ENCODE data around the gene TRPM3.

DNA sequence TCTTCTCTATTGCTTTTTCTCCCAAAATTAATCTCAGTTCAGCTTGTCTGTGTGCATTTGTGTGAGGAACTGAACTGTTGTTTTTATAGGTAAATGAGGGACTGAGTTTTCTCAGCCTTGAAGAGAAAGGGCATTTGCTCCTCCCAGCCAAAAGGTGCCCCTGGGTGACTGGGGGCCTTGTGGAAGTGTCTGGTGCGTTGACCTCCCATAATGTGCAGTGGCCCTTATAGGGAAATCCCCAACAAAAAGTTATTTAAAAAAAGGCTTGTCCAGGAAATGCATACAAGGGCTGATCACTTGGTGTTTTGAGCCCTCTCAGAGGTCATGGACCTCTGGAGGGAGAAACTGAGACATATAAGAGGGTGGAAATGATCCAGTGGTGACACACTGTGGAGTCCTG lies 467.3 kb downstream of the TRPM3 start:
- TF ChIP-seq BCL11A (IDR thresholded peaks at IDR 0.05; ENCODE audit: low read depth in 2 of 2, low read length in 2 of 2) (no peak), EZH2 (IDR thresholded peaks at IDR 0.05; ENCODE audit: low read depth, low read length, severe bottlenecking) (no peak), POLR2AphosphoS5 (IDR thresholded peaks at IDR 0.05; ENCODE audit: low read depth, low read length) (no peak), YY1 (IDR thresholded peaks at IDR 0.05; ENCODE audit: low read depth, low read length) (no peak), EP300 (IDR thresholded peaks at IDR 0.05; ENCODE audit: borderline replicate concordance in 1 of 2, low read depth in 2 of 2, low read length in 2 of 2) (no peak), CREB1 (IDR thresholded peaks at IDR 0.05) (no peak), POLR2A (IDR thresholded peaks at IDR 0.05; ENCODE audit: control extremely low read depth in 1 of 2, low read depth in 2 of 2, low read length in 2 of 2) (no peak)
- TF ChIP-seq, protein P1, sequence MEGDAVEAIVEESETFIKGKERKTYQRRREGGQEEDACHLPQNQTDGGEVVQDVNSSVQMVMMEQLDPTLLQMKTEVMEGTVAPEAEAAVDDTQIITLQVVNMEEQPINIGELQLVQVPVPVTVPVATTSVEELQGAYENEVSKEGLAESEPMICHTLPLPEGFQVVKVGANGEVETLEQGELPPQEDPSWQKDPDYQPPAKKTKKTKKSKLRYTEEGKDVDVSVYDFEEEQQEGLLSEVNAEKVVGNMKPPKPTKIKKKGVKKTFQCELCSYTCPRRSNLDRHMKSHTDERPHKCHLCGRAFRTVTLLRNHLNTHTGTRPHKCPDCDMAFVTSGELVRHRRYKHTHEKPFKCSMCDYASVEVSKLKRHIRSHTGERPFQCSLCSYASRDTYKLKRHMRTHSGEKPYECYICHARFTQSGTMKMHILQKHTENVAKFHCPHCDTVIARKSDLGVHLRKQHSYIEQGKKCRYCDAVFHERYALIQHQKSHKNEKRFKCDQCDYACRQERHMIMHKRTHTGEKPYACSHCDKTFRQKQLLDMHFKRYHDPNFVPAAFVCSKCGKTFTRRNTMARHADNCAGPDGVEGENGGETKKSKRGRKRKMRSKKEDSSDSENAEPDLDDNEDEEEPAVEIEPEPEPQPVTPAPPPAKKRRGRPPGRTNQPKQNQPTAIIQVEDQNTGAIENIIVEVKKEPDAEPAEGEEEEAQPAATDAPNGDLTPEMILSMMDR (IDR thresholded peaks at IDR 0.05; ENCODE audit: control extremely low read depth in 1 of 3, insufficient read depth in 1 of 3, low read depth in 1 of 3, low read length in 3 of 3), result no peak
- TF ChIP-seq, protein P2, sequence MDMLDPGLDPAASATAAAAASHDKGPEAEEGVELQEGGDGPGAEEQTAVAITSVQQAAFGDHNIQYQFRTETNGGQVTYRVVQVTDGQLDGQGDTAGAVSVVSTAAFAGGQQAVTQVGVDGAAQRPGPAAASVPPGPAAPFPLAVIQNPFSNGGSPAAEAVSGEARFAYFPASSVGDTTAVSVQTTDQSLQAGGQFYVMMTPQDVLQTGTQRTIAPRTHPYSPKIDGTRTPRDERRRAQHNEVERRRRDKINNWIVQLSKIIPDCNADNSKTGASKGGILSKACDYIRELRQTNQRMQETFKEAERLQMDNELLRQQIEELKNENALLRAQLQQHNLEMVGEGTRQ (IDR thresholded peaks at IDR 0.05; ENCODE audit: low read length), result no peak

Data from H1 (cell line).